GM18502 (cell line): ENCODE measurements around the gene ATG9B.

Experiments used
- ATAC-seq: cut with Tn5 transposase; IDR thresholded peaks from one replicate; pipeline ENCODE4 v1.9.1; 2021; ENCODE audit warnings: mild to moderate bottlenecking; ENCODE audit not compliant: unreplicated experiment, poor library complexity

Gene ATG9B

DNA sequence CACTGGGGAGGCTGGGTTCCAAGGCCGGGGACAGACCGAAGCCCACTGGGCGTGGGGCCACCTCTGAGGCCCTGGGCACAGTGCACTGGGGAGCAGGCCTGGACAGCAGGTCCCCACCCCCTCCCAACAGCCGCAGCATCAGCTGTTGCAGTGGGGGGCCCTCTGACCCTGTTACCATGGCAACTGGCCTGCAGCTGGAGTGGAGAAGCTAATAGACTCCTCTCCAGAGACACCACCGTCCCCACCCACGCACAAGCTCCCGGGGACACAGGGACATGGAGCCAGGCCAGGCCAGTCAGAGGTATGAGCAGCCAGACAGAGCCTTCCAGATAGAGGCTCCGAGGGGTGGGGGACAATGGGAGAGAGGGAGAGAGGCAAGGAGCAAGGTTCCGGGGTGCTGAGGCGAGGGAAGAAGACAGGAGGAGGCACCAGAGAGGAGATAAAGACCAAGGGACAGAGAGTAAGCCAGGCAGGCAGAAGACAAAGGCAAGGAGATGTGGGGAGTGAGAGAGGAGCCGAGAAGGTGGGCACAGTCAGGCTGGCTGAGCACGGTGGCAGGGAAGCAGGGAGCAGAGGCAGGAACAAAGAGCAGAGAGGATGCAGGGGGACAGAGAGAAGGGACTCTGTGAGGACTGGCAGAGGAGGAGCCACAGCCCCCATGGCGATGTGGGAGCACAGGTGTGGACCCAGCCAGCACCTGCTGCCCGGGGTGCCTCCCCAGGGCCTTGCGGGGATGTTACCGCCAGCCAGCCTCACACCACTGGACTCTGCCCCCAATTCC lies 52.9 kb downstream of the ATG9B start:
- no peak for ATAC-seq

- ATAC-seq: no peak
These were observed 53.9 kb downstream of the ATG9B start for GRCh38 chr7:150970424-150970823.

DNA sequence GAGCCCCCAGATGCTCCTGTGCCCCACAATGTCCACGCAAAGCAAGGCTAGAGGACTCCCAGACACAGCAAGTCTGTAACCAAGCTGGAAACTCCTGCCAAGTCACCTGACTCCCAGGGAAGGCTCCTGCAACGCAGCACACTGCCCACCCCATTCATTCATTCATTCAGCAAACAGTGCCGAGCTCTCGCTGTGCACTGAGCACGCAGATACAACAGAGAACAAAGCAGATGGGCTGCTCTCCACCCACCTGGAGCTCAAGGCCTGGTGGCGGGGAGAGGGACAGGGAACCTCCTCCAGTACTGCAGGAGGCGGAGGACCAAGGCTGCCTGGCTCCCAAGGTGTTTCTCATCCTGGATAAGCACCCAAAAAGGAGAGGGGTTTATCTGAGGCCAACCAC lies 54.8 kb downstream of the ATG9B start:
- no peak for ATAC-seq

- ATAC-seq: no peak
These were observed 55.4 kb downstream of the ATG9B start for GRCh38 chr7:150968734-150969372.

DNA sequence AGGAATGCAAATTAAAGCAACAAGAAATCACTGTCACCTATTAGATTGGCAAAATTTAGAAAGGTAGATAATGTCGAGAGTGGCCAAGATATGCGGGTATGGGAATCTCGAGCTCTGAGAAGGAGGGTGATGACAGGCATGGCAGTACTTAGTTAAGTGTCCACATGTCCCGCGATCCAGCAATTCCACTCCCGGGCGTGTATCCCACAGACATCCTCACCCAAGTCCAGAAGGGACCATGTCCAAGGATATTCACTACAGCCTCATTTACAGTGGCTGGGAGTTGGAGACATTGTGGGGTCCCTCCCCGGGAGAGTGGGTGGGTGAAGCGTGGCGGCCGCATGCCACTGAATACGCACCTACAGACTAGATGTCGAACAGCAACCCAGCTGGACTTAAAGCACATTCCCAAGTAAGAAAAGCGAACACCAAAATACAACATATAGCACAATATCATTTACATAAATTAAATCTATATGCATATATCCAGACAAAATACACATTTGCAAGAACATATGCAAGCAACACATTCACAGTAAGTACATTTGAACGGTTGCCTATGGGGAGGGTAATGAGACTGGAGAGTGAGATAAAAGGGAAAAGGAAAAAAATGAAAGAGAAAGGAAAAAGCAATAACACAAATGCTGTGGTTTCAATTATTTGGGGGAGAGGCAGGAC lies 56.1 kb downstream of the ATG9B start:
- ATAC-seq: no peak

DNA sequence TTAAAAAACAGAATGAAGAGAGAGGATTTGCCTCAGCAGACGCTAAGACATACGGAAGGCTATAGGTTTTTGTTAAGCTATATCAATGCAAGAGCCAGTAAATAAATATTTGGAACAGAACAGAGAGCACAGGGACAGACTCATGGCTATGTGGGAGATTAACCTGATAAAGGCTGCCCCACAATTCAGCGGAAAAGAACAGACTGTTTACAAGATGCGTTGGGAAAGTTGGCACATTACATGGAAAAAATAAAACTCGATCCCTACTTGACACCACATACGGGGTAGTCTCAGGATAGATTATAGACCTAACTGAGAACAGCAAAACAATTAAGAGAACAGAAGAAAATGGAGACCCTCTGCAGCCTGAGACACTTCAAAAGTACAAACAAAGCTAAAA lies 56.9 kb downstream of the ATG9B start:
- no peak for ATAC-seq

DNA sequence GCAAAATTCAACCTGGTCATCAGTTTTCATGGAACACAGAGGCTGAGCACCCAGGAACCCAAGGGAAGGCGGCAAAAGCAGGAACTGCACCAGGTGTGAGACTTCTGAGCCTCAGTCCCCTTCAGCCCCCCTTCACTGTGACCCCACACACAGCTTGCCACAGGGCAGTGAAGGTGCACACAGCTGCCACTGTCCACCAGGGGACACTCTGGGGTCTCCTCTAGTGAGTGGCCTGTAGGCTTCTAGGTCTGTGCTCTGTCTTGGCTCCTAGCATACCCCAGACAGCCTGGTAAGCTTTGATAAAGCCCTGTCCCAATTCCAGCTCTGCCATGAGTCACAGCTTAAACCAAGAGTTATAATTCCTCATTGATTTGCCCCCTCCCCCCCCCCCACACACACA lies 58.3 kb downstream of the ATG9B start:
- no peak for ATAC-seq

DNA sequence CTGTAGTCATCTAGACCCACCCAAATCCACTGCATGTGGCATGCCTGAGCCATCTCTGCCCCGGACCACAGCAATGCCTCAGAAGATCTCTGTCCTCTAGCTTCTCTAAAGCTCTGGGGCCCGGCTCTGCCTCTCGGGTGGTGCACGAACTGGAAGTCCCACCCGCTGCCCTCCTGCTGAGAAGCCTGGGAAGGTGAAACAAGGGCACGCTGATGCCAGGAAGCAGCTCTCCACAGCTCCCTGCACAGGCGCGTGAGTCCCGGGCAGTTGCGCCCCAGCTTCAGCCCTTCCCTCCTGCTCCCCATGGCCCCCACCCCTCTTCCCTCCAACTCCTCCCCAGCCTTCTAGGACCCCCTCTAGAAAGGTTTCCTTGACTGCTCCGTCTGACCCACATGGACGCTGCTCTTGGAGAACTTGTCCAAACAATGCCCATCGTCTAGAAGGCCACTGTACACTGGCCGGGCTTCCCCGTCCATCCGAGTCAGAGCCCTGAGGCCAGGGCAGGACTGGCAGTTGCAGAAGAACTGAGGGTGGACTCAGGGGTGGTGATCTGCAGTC lies 58.9 kb downstream of the ATG9B start:
- no peak for ATAC-seq
